Large intestine (tissue), 3 donors: ENCODE data around the gene MECP2. TPM values are rescaled to one million over a fixed set of nuclear protein-coding genes. Genes with fewer than 3 reads are reported as not detected.

Experiments
- DNase-seq, 2 donors: peaks; one replicate each; pipeline versions ENCODE4 v3.0.0 to v3.0.0-alpha.2; 2013
- H3K27ac ChIP-seq: one replicate; pipeline ENCODE4 v1.5.1; 2013; ENCODE audit warnings: low read length
- H3K27me3 ChIP-seq: 2 replicates; pipeline ENCODE4 v1.6.1; 2013; ENCODE audit warnings: low read length; ENCODE audit not compliant: control insufficient read depth, insufficient read depth
- H3K36me3 ChIP-seq: 2 replicates; pipeline ENCODE4 v1.6.1; 2013; ENCODE audit warnings: low read length; ENCODE audit not compliant: control insufficient read depth, insufficient read depth
- H3K4me1 ChIP-seq: one replicate; pipeline ENCODE4 v1.6.1; 2013; ENCODE audit warnings: low read length; ENCODE audit not compliant: control insufficient read depth, insufficient read depth
- H3K4me3 ChIP-seq: one replicate; pipeline ENCODE4 v1.5.1; 2013; ENCODE audit warnings: low read length
- H3K9me3 ChIP-seq: one replicate; pipeline ENCODE4 v1.6.1; 2013; ENCODE audit warnings: mild to moderate bottlenecking, low read depth, low read length, moderate library complexity; ENCODE audit not compliant: control insufficient read depth
- WGBS: methylation state at CpG from one replicate; pipeline ENCODE4 v1.1.5; 2013; ENCODE audit warnings: low lambda C conversion rate; ENCODE audit not compliant: insufficient coverage; 5-methylcytosine and 5-hydroxymethylcytosine counted together
- polyA plus RNA-seq: library from polyadenylated mRNA; unstranded; fragments of 120-200 nt; gene quantifications from one replicate; pipeline ENCODE4 v1.2.1, GENCODE V29; 2013

The MECP2 gene
- polyA plus RNA-seq, 1 donor: 19.4 TPM

DNA sequence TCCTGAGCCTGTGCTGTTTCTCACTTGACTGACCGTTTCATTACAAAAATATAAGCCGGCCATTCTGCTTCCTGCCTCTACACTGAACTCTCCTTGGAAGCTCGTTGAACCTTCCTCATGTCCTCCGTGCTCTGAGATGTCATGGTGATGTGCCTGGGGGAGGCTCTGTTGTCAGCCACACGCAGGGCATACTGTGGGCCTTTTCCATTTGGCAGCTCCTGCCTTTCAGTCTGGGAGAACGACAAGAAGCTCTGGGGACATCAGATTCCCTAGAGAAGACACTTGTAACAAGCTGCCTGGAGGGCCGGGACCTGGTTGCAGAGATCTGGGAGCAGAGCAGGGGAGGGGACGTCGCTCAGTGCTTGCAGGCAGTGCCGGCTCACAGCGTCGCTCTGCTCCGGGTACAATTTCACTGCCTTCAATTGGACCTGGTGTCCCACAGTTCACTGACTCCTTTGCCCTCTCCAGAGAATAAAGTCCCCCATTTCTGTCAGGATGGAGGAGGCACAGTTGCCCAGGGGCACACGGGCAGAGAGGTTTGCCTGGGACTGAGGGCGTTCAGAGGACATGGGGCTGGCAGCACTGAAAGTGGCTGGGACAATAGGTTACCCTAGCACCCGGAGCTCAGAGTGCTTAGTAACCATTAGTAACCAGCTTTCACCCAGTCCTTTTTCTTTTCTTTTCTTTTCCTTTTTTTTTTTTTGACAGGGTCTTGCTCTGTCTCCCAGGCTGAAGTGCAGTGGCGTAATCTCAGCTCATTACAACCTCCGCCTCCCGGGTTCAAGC, 19.1 kb upstream of the MECP2 start:
- no CpG with 5 or more reads among the region's 19 CpGs for WGBS
- H3K36me3 ChIP-seq: no peaks in the 10 kb centered on the region
- DNase-seq: no peak
- H3K27me3 ChIP-seq: no peaks in the 10 kb centered on the region
- H3K27ac ChIP-seq: no peak overlapping the region
- H3K4me3 ChIP-seq: no peak overlapping the region
- H3K4me1 ChIP-seq: no peaks in the 10 kb centered on the region
- H3K9me3 ChIP-seq: no peaks in the 10 kb centered on the region

DNA sequence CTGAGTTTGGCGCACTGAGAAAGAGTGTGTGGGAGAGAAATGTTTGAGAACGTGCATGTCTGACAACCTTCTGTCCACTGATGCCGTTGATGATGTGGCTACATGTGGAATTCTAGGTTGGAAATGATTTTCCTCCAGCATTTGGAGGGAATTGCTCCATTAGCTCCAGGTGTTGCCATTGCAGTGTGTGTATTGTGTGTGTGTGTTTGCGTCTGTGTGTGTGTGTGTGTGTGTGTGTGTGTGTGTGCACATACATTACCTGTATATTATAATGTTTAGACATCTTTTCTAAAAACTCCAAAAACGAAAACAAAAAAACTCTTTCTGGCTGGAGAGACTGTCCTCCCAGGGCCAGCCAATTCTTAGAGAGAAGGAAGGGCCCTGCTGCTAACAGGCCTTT, 18.2 kb upstream of the MECP2 start:
- Histone ChIP-seq H3K4me1 (no peaks in the 10 kb centered on the region), H3K9me3 (no peaks in the 10 kb centered on the region), H3K27ac (no peak overlapping the region), H3K36me3 (no peaks in the 10 kb centered on the region), H3K27me3 (no peaks in the 10 kb centered on the region), H3K4me3 (no peak overlapping the region)
- WGBS: no CpG with 5 or more reads among the region's 5 CpGs
- no peak for DNase-seq

DNA sequence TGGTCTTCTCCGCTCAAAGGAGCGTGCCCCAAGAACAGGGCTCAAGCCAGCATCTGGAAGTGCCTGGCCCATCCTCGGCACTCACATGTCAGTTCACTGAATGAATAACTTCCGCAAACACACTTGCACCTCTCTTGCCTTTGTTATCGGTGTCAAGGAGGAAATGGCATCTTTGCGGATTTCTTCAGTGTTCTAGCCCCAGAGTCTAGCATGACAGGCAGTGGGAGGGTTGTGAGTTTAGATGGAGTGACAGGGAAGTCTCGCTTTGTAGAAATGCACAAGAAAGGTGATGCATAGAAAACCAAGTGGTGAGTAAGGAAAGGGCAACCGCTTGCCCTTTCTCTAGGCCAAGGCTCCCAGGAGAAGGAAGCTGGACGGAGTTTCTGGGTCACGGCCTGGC, 17.6 kb upstream of the MECP2 start:
- no peaks in the 10 kb centered on the region for H3K4me1 ChIP-seq
- no CpG with 5 or more reads among the region's 10 CpGs for WGBS
- H3K27ac ChIP-seq: no peak overlapping the region
- no peaks in the 10 kb centered on the region for H3K36me3 ChIP-seq
- H3K9me3 ChIP-seq: no peaks in the 10 kb centered on the region
- no peak overlapping the region for H3K4me3 ChIP-seq
- no peaks in the 10 kb centered on the region for H3K27me3 ChIP-seq
- DNase-seq: no peak

DNA sequence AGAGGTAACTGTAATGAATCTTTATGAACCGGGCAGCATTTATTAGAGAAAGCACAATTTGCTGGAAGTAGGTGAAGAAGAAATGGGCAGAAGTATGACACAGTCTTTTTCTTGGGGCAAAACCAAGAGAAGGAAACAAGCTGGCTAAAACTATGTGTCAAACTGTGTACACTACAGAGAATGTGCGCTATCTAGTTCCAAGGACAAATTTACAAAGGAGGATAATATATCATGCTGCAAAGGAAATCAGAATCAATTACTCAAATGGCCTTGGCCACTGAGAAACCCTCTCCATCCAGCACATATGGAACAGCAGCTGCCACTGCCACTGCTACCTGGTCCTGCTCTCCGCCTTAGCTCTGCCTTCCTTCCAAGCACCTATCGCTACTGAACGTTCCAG, 17.1 kb upstream of the MECP2 start:
- Histone ChIP-seq H3K9me3 (no peaks in the 10 kb centered on the region), H3K4me3 (no peak overlapping the region), H3K4me1 (no peaks in the 10 kb centered on the region), H3K27me3 (no peaks in the 10 kb centered on the region), H3K27ac (no peak overlapping the region), H3K36me3 (no peaks in the 10 kb centered on the region)
- WGBS: no CpG with 5 or more reads among the region's 5 CpGs
- no peak for DNase-seq

DNA sequence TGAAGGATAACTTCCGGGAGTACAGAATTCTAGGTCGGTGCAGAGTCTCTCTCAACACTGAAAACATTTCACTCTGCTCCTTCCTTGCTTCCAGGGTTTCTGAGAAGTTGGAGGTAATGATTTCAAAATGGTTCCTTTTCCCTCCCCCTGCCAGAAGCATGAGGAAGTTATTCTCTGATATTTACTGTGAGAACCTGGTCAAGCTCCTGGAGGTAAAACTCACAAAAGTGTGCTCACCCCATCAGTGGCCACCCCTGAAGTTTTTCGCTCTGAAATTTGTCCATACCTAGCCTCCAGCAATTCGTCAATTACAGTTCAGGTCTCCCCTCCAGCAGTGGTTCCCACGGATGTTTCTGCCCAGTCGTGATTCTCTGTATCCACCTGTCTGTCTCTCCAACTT, 16.2 kb upstream of the MECP2 start:
- Histone ChIP-seq H3K36me3 (no peaks in the 10 kb centered on the region), H3K27ac (no peak overlapping the region), H3K27me3 (no peaks in the 10 kb centered on the region), H3K9me3 (no peaks in the 10 kb centered on the region), H3K4me3 (no peak overlapping the region), H3K4me1 (no peaks in the 10 kb centered on the region)
- WGBS: no CpG with 5 or more reads among the region's 6 CpGs
- DNase-seq: no peak

DNA sequence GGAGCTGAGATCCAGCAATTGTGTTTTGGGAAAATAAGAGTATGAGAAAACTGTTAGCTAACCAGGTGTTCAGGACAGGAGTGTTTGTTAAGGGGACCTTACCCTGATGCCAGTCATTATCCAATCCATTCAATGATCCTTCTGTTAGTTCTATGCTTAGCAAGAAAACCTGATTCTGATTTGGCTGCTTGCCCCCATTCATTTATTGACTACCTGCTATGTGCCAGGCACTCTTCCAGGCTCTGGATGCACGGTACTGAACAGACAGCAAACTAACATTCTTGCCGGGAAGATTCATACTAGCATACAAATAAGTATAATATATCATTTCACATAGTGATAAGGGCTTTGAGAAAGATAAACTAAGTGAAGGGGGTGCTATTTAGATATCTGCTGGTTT, 1.0 kb upstream of the MECP2 start:
- no peaks in the 10 kb centered on the region for H3K27me3 ChIP-seq
- H3K4me1 ChIP-seq: peaks cover 4% of the 10 kb centered on the region
- no peak for DNase-seq
- H3K9me3 ChIP-seq: no peaks in the 10 kb centered on the region
- no peaks in the 10 kb centered on the region for H3K36me3 ChIP-seq
- H3K4me3 ChIP-seq: no peak overlapping the region
- no peak overlapping the region for H3K27ac ChIP-seq
- WGBS: no CpG with 5 or more reads among the region's 2 CpGs

DNA sequence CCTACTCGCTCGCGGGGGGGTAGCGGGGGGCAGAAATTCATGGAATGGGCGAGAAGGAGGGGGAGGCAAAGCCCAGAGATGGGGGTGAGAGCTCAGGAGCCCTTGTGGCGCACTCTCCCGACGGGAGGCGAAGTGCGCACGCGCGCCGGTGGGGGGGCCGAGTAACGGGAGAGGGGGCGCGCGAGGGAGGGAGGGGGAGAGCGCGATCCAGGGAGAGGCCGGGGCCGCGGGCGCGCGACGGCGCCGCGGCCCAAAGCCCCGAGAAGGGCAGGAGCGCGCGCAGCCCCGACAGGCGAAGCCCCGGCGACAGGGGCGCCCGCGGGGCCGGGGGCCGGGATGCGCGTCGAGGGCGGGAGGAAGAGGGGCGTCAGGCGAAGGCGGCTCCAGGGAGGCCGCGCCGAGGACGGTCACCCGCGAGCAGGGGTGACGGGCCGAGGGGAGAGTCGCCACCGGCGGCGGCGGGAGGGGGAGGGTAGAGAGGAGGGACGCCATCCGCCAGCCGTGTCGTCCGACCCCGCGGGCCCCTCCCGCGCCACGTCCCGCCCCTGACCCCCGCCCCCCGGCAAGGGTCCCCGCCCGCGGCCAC, 421 bp downstream of the MECP2 start:
- Histone ChIP-seq H3K4me3 (peak overlapping the region; percentile 74), H3K4me1 (peaks cover 7% of the 10 kb centered on the region), H3K36me3 (no peaks in the 10 kb centered on the region), H3K9me3 (no peaks in the 10 kb centered on the region), H3K27me3 (no peaks in the 10 kb centered on the region), H3K27ac (peak overlapping the region; percentile 70)
- no CpG with 5 or more reads among the region's 80 CpGs for WGBS
- DNase-seq: peak; percentile 51 to 62

DNA sequence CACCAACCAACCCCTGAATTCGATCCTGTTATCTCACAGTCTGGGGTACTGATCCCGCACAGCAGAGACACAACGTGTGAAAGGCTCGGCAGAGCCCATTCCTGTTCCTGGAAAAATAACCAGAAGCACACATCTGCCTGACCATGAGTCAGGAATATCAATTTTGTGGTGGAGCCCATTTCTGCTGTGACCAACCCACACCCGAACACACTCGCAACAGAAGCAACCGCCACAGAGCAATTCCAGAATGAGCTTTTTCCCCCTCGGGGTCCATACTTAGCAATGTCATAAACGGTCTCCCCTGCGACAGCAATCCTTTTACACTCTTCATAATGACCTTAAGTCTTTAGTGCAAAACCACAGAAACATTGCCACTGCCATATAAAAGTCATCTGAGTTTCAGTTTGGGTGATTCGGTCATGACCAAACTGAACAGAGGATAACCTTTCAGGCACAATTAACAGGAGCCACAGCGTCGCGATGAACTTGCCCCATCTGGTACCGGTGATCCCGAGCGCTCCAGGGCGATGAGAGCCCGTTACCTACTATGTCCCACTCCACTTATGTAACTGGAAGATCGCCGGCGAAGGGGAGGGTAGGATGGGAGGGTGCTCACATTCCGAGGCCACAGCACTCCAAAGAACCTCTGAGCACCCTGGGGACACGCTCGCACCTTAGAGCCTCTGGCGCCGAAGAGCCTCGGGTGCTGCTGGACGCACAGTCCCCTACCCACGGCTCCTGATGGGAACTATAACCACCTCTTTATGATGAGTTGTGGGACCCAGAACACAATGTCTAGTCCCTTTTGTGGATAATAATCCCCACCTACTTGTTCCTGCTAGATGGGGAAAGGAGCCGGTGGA, 1.1 kb downstream of the MECP2 start:
- no peaks in the 10 kb centered on the region for H3K27me3 ChIP-seq
- H3K4me3 ChIP-seq: peak overlapping the region; percentile 74
- H3K27ac ChIP-seq: peak overlapping the region; percentile 70
- peaks cover 7% of the 10 kb centered on the region for H3K4me1 ChIP-seq
- WGBS: no CpG with 5 or more reads among the region's 31 CpGs
- DNase-seq: peak; percentile 4 to 11
- peaks cover 2% of the 10 kb centered on the region for H3K36me3 ChIP-seq
- no peaks in the 10 kb centered on the region for H3K9me3 ChIP-seq

DNA sequence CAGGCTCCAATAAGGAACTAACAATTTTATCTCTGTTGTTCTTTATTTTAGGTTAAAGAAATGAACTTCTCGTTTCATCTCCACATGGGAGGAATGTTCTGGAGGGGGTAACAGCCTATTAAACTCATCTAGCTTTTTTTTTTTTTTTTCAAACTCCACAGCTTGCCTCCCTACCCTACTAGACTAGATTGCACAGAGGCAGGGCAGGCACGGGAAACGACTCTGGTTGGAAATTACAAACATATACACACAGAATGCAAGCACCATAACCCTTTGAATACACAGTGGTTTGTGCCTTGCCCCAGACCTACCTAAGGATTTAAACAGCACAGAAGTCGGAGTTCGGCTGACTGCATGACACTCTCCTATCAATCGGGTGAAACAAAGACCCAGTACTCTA, 2.7 kb downstream of the MECP2 start:
- 20% methylated on average over 1 of the region's 6 CpGs for WGBS
- Histone ChIP-seq H3K27me3 (no peaks in the 10 kb centered on the region), H3K9me3 (no peaks in the 10 kb centered on the region), H3K36me3 (peaks cover 2% of the 10 kb centered on the region), H3K4me3 (no peak overlapping the region), H3K27ac (no peak overlapping the region), H3K4me1 (peaks cover 7% of the 10 kb centered on the region)
- DNase-seq: no peak

DNA sequence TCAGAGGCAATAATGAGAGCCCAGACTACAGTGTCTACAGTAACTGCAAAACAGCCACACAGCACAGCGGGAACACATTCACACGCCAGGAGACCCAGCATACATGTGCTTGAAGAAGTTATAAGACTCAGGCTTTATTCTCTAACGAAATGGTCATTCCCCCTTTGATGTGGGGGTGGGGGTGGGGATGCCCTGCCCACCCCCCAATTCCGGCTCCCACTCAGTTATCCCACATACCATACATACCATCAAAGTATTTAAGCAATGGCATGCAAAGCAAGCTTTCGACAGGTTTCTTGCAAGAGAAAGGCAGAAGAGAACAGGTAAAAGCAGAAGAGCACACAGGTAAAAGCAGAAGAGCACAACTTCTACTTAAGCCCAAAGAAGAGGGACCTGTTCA, 3.6 kb downstream of the MECP2 start:
- Histone ChIP-seq H3K27ac (no peak overlapping the region), H3K9me3 (no peaks in the 10 kb centered on the region), H3K27me3 (no peaks in the 10 kb centered on the region), H3K36me3 (peaks cover 2% of the 10 kb centered on the region), H3K4me1 (peaks cover 7% of the 10 kb centered on the region), H3K4me3 (no peak overlapping the region)
- WGBS: no CpG with 5 or more reads among the region's 5 CpGs
- no peak for DNase-seq
